Panc1 (cell line): ENCODE measurements around the gene LEAP2. TPM values are rescaled to one million over a fixed set of nuclear protein-coding genes. Genes with fewer than 3 reads are reported as not detected.

Experiments used
- ATAC-seq: fragments of 200-7000 bp; cut with Tn5 transposase; 2 replicates; pipeline ENCODE4 v1.9.1; 2020; ENCODE audit warnings: mild to moderate bottlenecking, moderate library complexity
- BruUV-seq: library from RNA; stranded (reverse); fragments of 400-500 nt; replicated peaks from 2 replicates; lab custom pipeline; 2021; lab: Mats Ljungman, UMichigan
- CTCF ChIA-PET: fragments of 300-600 bp; sonication (Branson Sonifier 250); formaldehyde crosslinking; loops from one replicate; lab custom pipeline; 2022; ENCODE audit warnings: antibody characterized with exemption; lab: Charles Lee
- POLR2A ChIA-PET: fragments of 300-600 bp; sonication (Branson Sonifier 250); formaldehyde crosslinking; loops from one replicate; lab custom pipeline; 2022; ENCODE audit warnings: antibody characterized with exemption; lab: Charles Lee
- DNase-seq: peaks from one replicate; pipeline ENCODE4 v3.0.0-alpha.2; 2010; ENCODE audit warnings: low read depth, low spot score
- H3K27ac ChIP-seq: 2 replicates; pipeline ENCODE4 v1.5.1; 2011; ENCODE audit warnings: mild to moderate bottlenecking, low read length, inconsistent platforms
- H3K27me3 ChIP-seq: fragments of 200-500 bp; sonication (Bioruptor generic); 2 replicates; pipeline ENCODE4 v1.6.0; 2014; ENCODE audit warnings: low read length, inconsistent platforms; ENCODE audit not compliant: control insufficient read depth, insufficient read depth
- H3K36me3 ChIP-seq: fragments of 200-500 bp; sonication (Bioruptor generic); 2 replicates; pipeline ENCODE4 v1.5.1; 2014; ENCODE audit warnings: inconsistent platforms, mild to moderate bottlenecking, low read length, moderate library complexity; ENCODE audit not compliant: control insufficient read depth, insufficient read depth
- H3K4me1 ChIP-seq: 2 replicates; pipeline ENCODE4 v1.5.1; 2011; ENCODE audit warnings: inconsistent platforms, mild to moderate bottlenecking, low read length, moderate library complexity; ENCODE audit not compliant: control insufficient read depth, insufficient read depth
- H3K4me3 ChIP-seq, 2 experiments: 2 replicates each; pipeline ENCODE4 v1.5.1; 2011 to 2012; ENCODE audit warnings: low read depth in 2 of 2, low read length in 2 of 2, mild to moderate bottlenecking in 2 of 2, inconsistent platforms in 1 of 2, moderate library complexity in 1 of 2
- H3K9me3 ChIP-seq: fragments of 200-500 bp; sonication (Bioruptor generic); 2 replicates; pipeline ENCODE4 v1.5.1; 2014; ENCODE audit warnings: low read depth, mild to moderate bottlenecking, inconsistent platforms, low read length, moderate library complexity; ENCODE audit not compliant: control insufficient read depth, insufficient read depth
- CTCF ChIP-seq: fragments of 450-650 bp; IDR thresholded peaks from 2 replicates; pipeline ENCODE4 v1.5.1; 2017; ENCODE audit warnings: mild to moderate bottlenecking
- POLR2AphosphoS5 ChIP-seq: IDR thresholded peaks from 2 replicates; pipeline ENCODE4 v1.6.1; 2012; ENCODE audit warnings: mild to moderate bottlenecking, low read depth, low read length, moderate library complexity
- REST ChIP-seq, 2 experiments: IDR thresholded peaks; 2 replicates each; pipeline ENCODE4 v1.6.1; 2011 to 2012; ENCODE audit warnings: low read depth in 2 of 2, control low read depth in 1 of 2, low read length in 1 of 2, mild to moderate bottlenecking in 1 of 2, moderate library complexity in 1 of 2; ENCODE audit not compliant: insufficient read depth in 1 of 2
- SIN3A ChIP-seq: IDR thresholded peaks from 2 replicates; pipeline ENCODE4 v1.6.1; 2012; ENCODE audit warnings: low read depth, mild to moderate bottlenecking, low read length, moderate library complexity, borderline replicate concordance; ENCODE audit not compliant: insufficient read depth
- TCF7L2 ChIP-seq: IDR thresholded peaks from 2 replicates; pipeline ENCODE4 v1.6.1; 2011; ENCODE audit warnings: mild to moderate bottlenecking, low read depth, low read length, inconsistent platforms
- in situ Hi-C: cut with HindIII; loops from 2 replicates; pipeline ENCODE4 v1.10.0; 2016; ENCODE audit warnings: low sequenced_read_pairs, low pct_unique_long_range_greater_than_20kb
- intact Hi-C: fragments of 100-400 bp; cut with micrococcal nuclease; formaldehyde crosslinking; loops from one replicate; pipeline ENCODE4 v1.10.0; 2022; ENCODE audit not compliant: unreplicated experiment
- total RNA-seq: library from RNA; stranded (reverse); gene quantifications from one replicate; pipeline ENCODE4 v1.2.1, GENCODE V29; 2021; ENCODE audit not compliant: unreplicated experiment

Gene LEAP2
- total RNA-seq, 1 experiment from 2014 or later: 1.4 TPM

- ATAC-seq (no peak), DNase-seq (no peak)
- H3K27ac ChIP-seq: no peak overlapping the region
- ChIA-PET CTCF (no interaction called here), POLR2A (interaction anchor here (0.7 kb wide), 1 partner anchor 9 kb away, joined by 3 read pairs; no protein-coding TSS in a partner anchor)
- TF ChIP-seq SIN3A (no peak), CTCF (no peak), TCF7L2 (no peak), POLR2AphosphoS5 (no peak), REST (IDR thresholded peaks at IDR 0.05; ENCODE audit: insufficient read depth in 1 of 2, low read depth in 2 of 2, low read length in 1 of 2) (no peak)
- no peaks in the 10 kb centered on the region for H3K9me3 ChIP-seq
- H3K36me3 ChIP-seq: no peaks in the 10 kb centered on the region
- no peaks in the 10 kb centered on the region for H3K27me3 ChIP-seq
- intact Hi-C loops: no loop called here
- no TSS peak for BruUV-seq
- no peaks in the 10 kb centered on the region for H3K4me1 ChIP-seq
- no peak overlapping the region for H3K4me3 ChIP-seq
- in situ Hi-C loops: no loop called here
Observed at GRCh38 chr5:132838516-132839282, 34.8 kb upstream of the LEAP2 start.

GRCh38 chr5:132839426-132840301 lies 33.8 kb upstream of the LEAP2 start:
- Histone ChIP-seq H3K27me3 (no peaks in the 10 kb centered on the region), H3K9me3 (no peaks in the 10 kb centered on the region), H3K36me3 (no peaks in the 10 kb centered on the region), H3K27ac (no peak overlapping the region), H3K4me3 (no peak overlapping the region), H3K4me1 (no peaks in the 10 kb centered on the region)
- DNase-seq (no peak), ATAC-seq (no peak)
- ChIA-PET CTCF (interaction anchor here (0.5 kb wide), 1 partner anchor 27 kb away, joined by 3 read pairs; the partner anchor contains the start of gene UQCRQ), POLR2A (no interaction called here)
- TF ChIP-seq SIN3A (no peak), REST (IDR thresholded peaks at IDR 0.05; ENCODE audit: insufficient read depth in 1 of 2, low read depth in 2 of 2, low read length in 1 of 2) (no peak), CTCF (no peak), POLR2AphosphoS5 (no peak), TCF7L2 (no peak)
- in situ Hi-C loops (no loop called here), intact Hi-C loops (no loop called here)
- no TSS peak for BruUV-seq
